HepG2 (cell line): ENCODE data around the gene RHBDL3. TPM values are rescaled to one million over a fixed set of nuclear protein-coding genes. Genes with fewer than 3 reads are reported as not detected.
A peak's percentile ranks its signal among the peaks of the same experiment; 100 is the strongest.

Source experiments
- BCL6 ChIP-seq: IDR thresholded peaks from 2 replicates; pipeline ENCODE4 v1.6.1; 2016; ENCODE audit warnings: missing genetic modification reagents, missing compliant biosample characterization
- CSRNP2 ChIP-seq: sonication (generic); formaldehyde crosslinking; conservative IDR thresholded peaks from 2 replicates; pipeline ENCODE4 v1.8.0; 2022; ENCODE audit warnings: low read depth, missing genetic modification reagents
- ELF1 ChIP-seq: sonication (generic); formaldehyde crosslinking; IDR thresholded peaks from 2 replicates; pipeline ENCODE4 v1.4.0; 2020; ENCODE audit warnings: missing genetic modification reagents
- ETS1 ChIP-seq: sonication (generic); formaldehyde crosslinking; IDR thresholded peaks from 2 replicates; pipeline ENCODE4 v1.4.0; 2020; ENCODE audit warnings: missing genetic modification reagents
- FOXA1 ChIP-seq, 2 experiments: fragments of 450-650 bp in 1 of 2; sonication (generic) in 1 of 2; formaldehyde crosslinking in 1 of 2; IDR thresholded peaks; 2 replicates each; pipeline versions ENCODE4 v1.4.0 to v1.6.1; 2016 to 2020; ENCODE audit warnings: missing genetic modification reagents in 1 of 2
- HBP1 ChIP-seq: IDR thresholded peaks from 2 replicates; pipeline ENCODE4 v1.6.1; 2016; ENCODE audit warnings: low read depth, control low read depth
- HDAC2 ChIP-seq: sonication (generic); formaldehyde crosslinking; IDR thresholded peaks from 2 replicates; pipeline ENCODE4 v1.4.0; 2020; ENCODE audit warnings: missing genetic modification reagents
- HHEX ChIP-seq: IDR thresholded peaks from 2 replicates; pipeline ENCODE4 v1.6.1; 2016; ENCODE audit warnings: control low read depth
- HNRNPK ChIP-seq: fragments of 200-400 bp; formaldehyde crosslinking; IDR thresholded peaks from 2 replicates; pipeline ENCODE4 v1.6.1; 2018; ENCODE audit warnings: low read length, low read depth, moderate library complexity, mild to moderate bottlenecking; ENCODE audit not compliant: poor library complexity, severe bottlenecking
- HOXA5 ChIP-seq: sonication (generic); formaldehyde crosslinking; IDR thresholded peaks from 2 replicates; pipeline ENCODE4 v1.4.0; 2020; ENCODE audit warnings: missing genetic modification reagents
- ISL2 ChIP-seq: sonication (generic); formaldehyde crosslinking; IDR thresholded peaks from 2 replicates; pipeline ENCODE4 v1.5.0; 2020; ENCODE audit warnings: missing genetic modification reagents
- JUNB ChIP-seq: sonication (generic); formaldehyde crosslinking; IDR thresholded peaks from 2 replicates; pipeline ENCODE4 v1.8.0; 2022; ENCODE audit warnings: missing genetic modification reagents, mild to moderate bottlenecking, borderline replicate concordance
- MAX ChIP-seq: IDR thresholded peaks from 2 replicates; pipeline ENCODE4 v1.6.1; 2012; ENCODE audit warnings: inconsistent platforms
- MIER2 ChIP-seq: IDR thresholded peaks from 2 replicates; pipeline ENCODE4 v1.6.1; 2016; ENCODE audit warnings: missing biosample characterization, missing genetic modification reagents
- NCOA2 ChIP-seq: sonication (generic); formaldehyde crosslinking; IDR thresholded peaks from 2 replicates; pipeline ENCODE4 v1.8.0; 2022; ENCODE audit warnings: inconsistent platforms
- NFYC ChIP-seq: IDR thresholded peaks from 2 replicates; pipeline ENCODE4 v1.6.1; 2016; ENCODE audit warnings: missing genetic modification reagents, missing compliant biosample characterization
- PAWR ChIP-seq: sonication (generic); formaldehyde crosslinking; IDR thresholded peaks from 2 replicates; pipeline ENCODE4 v1.4.0; 2020; ENCODE audit warnings: missing genetic modification reagents, mild to moderate bottlenecking, borderline replicate concordance
- PBX2 ChIP-seq: IDR thresholded peaks from 2 replicates; pipeline ENCODE4 v1.6.1; 2016; ENCODE audit warnings: control low read depth
- RARA ChIP-seq: IDR thresholded peaks from 2 replicates; pipeline ENCODE4 v1.6.1; 2016; ENCODE audit warnings: missing genetic modification reagents, missing compliant biosample characterization
- TCF7 ChIP-seq: sonication (generic); IDR thresholded peaks from 2 replicates; pipeline ENCODE4 v1.6.1; 2016; ENCODE audit warnings: antibody characterized with exemption, low read depth
- ZBTB21 ChIP-seq: sonication (generic); formaldehyde crosslinking; IDR thresholded peaks from 2 replicates; pipeline ENCODE4 v1.4.0; 2020; ENCODE audit warnings: missing genetic modification reagents
- ZBTB7B ChIP-seq: sonication (generic); formaldehyde crosslinking; IDR thresholded peaks from 2 replicates; pipeline ENCODE4 v1.4.0; 2020; ENCODE audit warnings: missing genetic modification reagents
- ZNF331 ChIP-seq: sonication (generic); formaldehyde crosslinking; IDR thresholded peaks from 2 replicates; pipeline ENCODE4 v1.4.0; 2020; ENCODE audit warnings: missing genetic modification reagents
- ZNF503 ChIP-seq: sonication (generic); formaldehyde crosslinking; IDR thresholded peaks from 2 replicates; pipeline ENCODE4 v1.4.0; 2020; ENCODE audit warnings: missing genetic modification reagents
- ZNF547 ChIP-seq: sonication (generic); formaldehyde crosslinking; IDR thresholded peaks from 2 replicates; pipeline ENCODE4 v1.5.1; 2020; ENCODE audit warnings: mild to moderate bottlenecking, missing genetic modification reagents
- ZNF781 ChIP-seq: sonication (generic); formaldehyde crosslinking; IDR thresholded peaks from 2 replicates; pipeline ENCODE4 v1.5.1; 2020; ENCODE audit warnings: borderline replicate concordance, mild to moderate bottlenecking, missing genetic modification reagents; ENCODE audit errors: not compliant biosample characterization
- polyA plus RNA-seq, 8 experiments: library from polyadenylated mRNA; depleted of rRNA in 3 of 8; stranded (reverse) in 7 of 8; unstranded in 1 of 8; fragments of >200 nt; fragmentation: Illumina TruSeq in 4 of 8; extraction: Trizol in 4 of 8; gene quantifications; 2 replicates each; pipeline versions ENCODE4 v1.2.1 to v1.2.3, GENCODE V29; 2011 to 2016; ENCODE audit warnings: low read depth in 4 of 8, missing spikeins in 1 of 8, mixed read lengths in 1 of 8; ENCODE audit not compliant: insufficient read depth in 1 of 8
- total RNA-seq, 5 experiments: library from RNA; depleted of rRNA; stranded (reverse); fragments of >200 nt; fragmentation: Illumina TruSeq; extraction: Trizol; gene quantifications; 2 replicates each; pipeline ENCODE4 v1.2.3, GENCODE V29; 2016; ENCODE audit warnings: low read depth in 1 of 5

Gene RHBDL3
- total and polyA plus RNA-seq, 2 of the 13 experiments (the other 11 are each of a cell fraction or from before 2014, with no cell fraction given), result 0.09 TPM; not detected in 1

- no peak for TF ChIP-seq HBP1 (CRISPR knock-in tag)
- 0 out of 2 replicates have a peak, but pooled peaks have one; percentile 19 for TF ChIP-seq MAX
- no peak for TF ChIP-seq ZNF547 (CRISPR knock-in tag)
- TF ChIP-seq ZNF503, result no peak
- no peak for TF ChIP-seq MIER2 (CRISPR knock-in tag)
- TF ChIP-seq ELF1 (CRISPR knock-in tag), result peak; percentile 40; the same call in 1 of the 2 replicates
- peak; percentile 66; the same call in 1 of the 2 replicates for TF ChIP-seq ZBTB7B
- peak; percentile 31; the same call in 1 of the 2 replicates for TF ChIP-seq NCOA2 (CRISPR knock-in tag)
- TF ChIP-seq HHEX (CRISPR knock-in tag), result peak; percentile 14; the same call in 1 of the 2 replicates
- no peak for TF ChIP-seq PBX2 (CRISPR knock-in tag)
- no peak for TF ChIP-seq HOXA5
- 0 out of 2 replicates have a peak, but pooled peaks have one; percentile 32 for TF ChIP-seq ISL2
- no peak for TF ChIP-seq ETS1 (CRISPR knock-in tag)
- TF ChIP-seq NFYC (CRISPR knock-in tag), result no peak
- TF ChIP-seq TCF7, result peak; percentile 49; the same call in 1 of the 2 replicates
- TF ChIP-seq HNRNPK, result no peak
- no peak for TF ChIP-seq JUNB
- TF ChIP-seq ZBTB21 (CRISPR knock-in tag), result no peak
- peak; percentile 33; the same call in 1 of the 2 replicates for TF ChIP-seq ZNF331 (CRISPR knock-in tag)
- TF ChIP-seq BCL6, result peak; percentile 68
- peak; percentile 89 for TF ChIP-seq RARA (CRISPR knock-in tag)
- no peak for TF ChIP-seq FOXA1 (IDR thresholded peaks at IDR 0.05)
- peak; percentile 57 for TF ChIP-seq FOXA1 (CRISPR knock-in tag; IDR thresholded peaks at IDR 0.05)
- TF ChIP-seq HDAC2 (CRISPR knock-in tag), result 0 out of 2 replicates have a peak, but pooled peaks have one; percentile 29
- no peak for TF ChIP-seq CSRNP2 (CRISPR knock-in tag)
- TF ChIP-seq PAWR (CRISPR knock-in tag), result no peak
- TF ChIP-seq ZNF781 (CRISPR knock-in tag), result no peak
Measured at GRCh38 chr17:32302037-32302436, 36.4 kb downstream of the RHBDL3 start (continued).
